Measurements from ENCODE around the gene MYO10.

The MYO10 gene

GRCh38 chr5:16929347-16929746 lies 6.7 kb downstream of the MYO10 start:
- Histone ChIP-seq H3K27me3 (peaks cover 48% of the 10 kb centered on the region), H3K9me3 (no peaks in the 10 kb centered on the region), H3K4me3 (ENCODE audit: low read depth in 1 of 2, low read length in 1 of 2) (no peak overlapping the region), H3K36me3 (no peaks in the 10 kb centered on the region), H3K27ac (no peak overlapping the region), H3K4me1 (ENCODE audit: control insufficient read depth in 1 of 2, insufficient read depth in 1 of 2, low read depth in 1 of 2, low read length in 1 of 2) (peaks cover 4 to 5% of the 10 kb centered on the region in 2 experiments)
- TF ChIP-seq CTCF (IDR thresholded peaks at IDR 0.05): no peak

GRCh38 chr5:16927613-16928012 lies 8.5 kb downstream of the MYO10 start:
- H3K9me3 ChIP-seq: no peaks in the 10 kb centered on the region
- H3K27me3 ChIP-seq: peaks cover 31% of the 10 kb centered on the region
- no peak overlapping the region for H3K4me3 ChIP-seq (ENCODE audit: low read depth in 1 of 2, low read length in 1 of 2)
- H3K36me3 ChIP-seq: no peaks in the 10 kb centered on the region
- H3K4me1 ChIP-seq (ENCODE audit: control insufficient read depth in 1 of 2, insufficient read depth in 1 of 2, low read depth in 1 of 2, low read length in 1 of 2): no peaks in the 10 kb centered on the region
- no peak for TF ChIP-seq CTCF (IDR thresholded peaks at IDR 0.05)
- H3K27ac ChIP-seq: no peak overlapping the region

- TF ChIP-seq CTCF (IDR thresholded peaks at IDR 0.05): no peak
- Histone ChIP-seq H3K4me1 (ENCODE audit: control insufficient read depth in 1 of 2, insufficient read depth in 1 of 2, low read depth in 1 of 2, low read length in 1 of 2) (no peaks in the 10 kb centered on the region), H3K9me3 (no peaks in the 10 kb centered on the region), H3K27ac (no peak overlapping the region), H3K4me3 (ENCODE audit: low read depth in 1 of 2, low read length in 1 of 2) (no peak overlapping the region), H3K36me3 (no peaks in the 10 kb centered on the region), H3K27me3 (peaks cover 19% of the 10 kb centered on the region)
These were observed 9.7 kb downstream of the MYO10 start for GRCh38 chr5:16926417-16926816.

- Histone ChIP-seq H3K27me3 (no peaks in the 10 kb centered on the region), H3K27ac (no peak overlapping the region), H3K4me1 (ENCODE audit: control insufficient read depth in 1 of 2, insufficient read depth in 1 of 2, low read depth in 1 of 2, low read length in 1 of 2) (no peaks in the 10 kb centered on the region), H3K4me3 (ENCODE audit: low read depth in 1 of 2, low read length in 1 of 2) (no peak overlapping the region), H3K36me3 (no peaks in the 10 kb centered on the region), H3K9me3 (no peaks in the 10 kb centered on the region)
- TF ChIP-seq CTCF (IDR thresholded peaks at IDR 0.05): no peak
These were observed 11.9 kb downstream of the MYO10 start for GRCh38 chr5:16924206-16924605.

- Histone ChIP-seq H3K4me3 (ENCODE audit: low read depth in 1 of 2, low read length in 1 of 2) (no peak overlapping the region), H3K4me1 (ENCODE audit: control insufficient read depth in 1 of 2, insufficient read depth in 1 of 2, low read depth in 1 of 2, low read length in 1 of 2) (no peaks in the 10 kb centered on the region), H3K9me3 (no peaks in the 10 kb centered on the region), H3K27me3 (no peaks in the 10 kb centered on the region), H3K27ac (no peak overlapping the region), H3K36me3 (no peaks in the 10 kb centered on the region)
- no peak for TF ChIP-seq CTCF (IDR thresholded peaks at IDR 0.05)
These were observed 13.7 kb downstream of the MYO10 start for GRCh38 chr5:16922430-16922829.

- Histone ChIP-seq H3K4me1 (ENCODE audit: control insufficient read depth in 1 of 2, insufficient read depth in 1 of 2, low read depth in 1 of 2, low read length in 1 of 2) (no peaks in the 10 kb centered on the region), H3K9me3 (no peaks in the 10 kb centered on the region), H3K27ac (no peak overlapping the region), H3K36me3 (no peaks in the 10 kb centered on the region), H3K4me3 (ENCODE audit: low read depth in 1 of 2, low read length in 1 of 2) (no peak overlapping the region), H3K27me3 (no peaks in the 10 kb centered on the region)
- TF ChIP-seq CTCF (IDR thresholded peaks at IDR 0.05): no peak
These were observed 14.9 kb downstream of the MYO10 start for GRCh38 chr5:16921211-16921610.

Data from neutrophil (primary cell).